ENCODE results near the gene CAVIN4. TPM values are rescaled to one million over a fixed set of nuclear protein-coding genes. Genes with fewer than 3 reads are reported as not detected.

CAVIN4 gene
- total RNA-seq, 1 experiment from 2014 or later = 1.3 TPM

DNA sequence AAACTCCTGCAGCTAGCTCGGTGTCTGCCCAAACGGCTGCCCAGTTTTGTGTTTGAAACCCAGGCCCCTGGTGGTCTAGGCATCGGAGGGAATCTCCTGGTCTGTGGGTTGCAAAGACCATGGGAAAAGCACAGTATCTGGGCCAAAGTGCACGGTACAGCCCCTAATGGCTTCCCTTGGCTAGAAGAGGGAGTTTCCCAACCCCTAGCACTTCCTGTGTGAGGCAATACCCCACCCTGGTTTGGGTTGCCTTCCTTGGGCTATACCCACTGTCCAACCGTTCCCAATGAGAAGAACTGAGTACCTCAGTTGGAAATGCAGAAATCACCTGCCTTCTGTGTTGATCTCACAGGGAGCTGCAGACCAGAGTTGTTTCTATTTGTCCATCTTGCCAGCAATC lies 41.8 kb downstream of the CAVIN4 start:
- DNase-seq = no peak

DNA sequence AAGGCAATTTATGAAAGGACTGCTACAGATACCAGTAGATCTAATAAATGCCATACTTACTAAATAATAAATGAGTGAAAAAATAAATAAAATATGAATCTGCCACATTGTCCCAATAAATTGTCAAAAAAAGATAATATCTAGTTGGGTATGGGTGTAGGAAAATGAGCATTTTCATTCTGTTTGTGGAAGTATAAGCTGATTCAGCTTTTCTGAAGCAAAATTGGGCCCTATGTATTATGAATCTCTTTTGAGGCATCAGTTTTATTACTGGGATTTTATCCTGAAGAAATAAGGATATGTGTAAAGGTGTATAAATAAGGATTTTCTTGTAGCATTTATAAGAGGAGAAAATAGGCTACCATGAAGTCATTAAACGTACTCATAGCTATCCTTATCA lies 46.1 kb downstream of the CAVIN4 start:
- CTCF ChIA-PET = no interaction called here

More for the DNA sequence above, 41.8 kb downstream of the CAVIN4 start:
- no peaks in the 10 kb centered on the region for H3K4me1 ChIP-seq (replicated peaks; ENCODE audit: insufficient read depth)
- H4K20me1 ChIP-seq (ENCODE audit: insufficient read depth) = no peaks in the 10 kb centered on the region
- no peaks in the 10 kb centered on the region for H3K36me3 ChIP-seq (ENCODE audit: low read depth)
- BruUV-seq (replicated peaks) = no TSS peak
- H3K27me3 ChIP-seq (ENCODE audit: insufficient read depth, low read depth) = no peaks in the 10 kb centered on the region
- CTCF ChIA-PET = no interaction called here
- POLR2A ChIA-PET (ENCODE audit: unreplicated experiment) = no interaction called here
- H3K9me2 ChIP-seq (ENCODE audit: insufficient read depth) = no peaks in the 10 kb centered on the region
- H3K79me2 ChIP-seq (ENCODE audit: low read depth) = no peaks in the 10 kb centered on the region
- no peak overlapping the region for H2AFZ ChIP-seq
- TF ChIP-seq EZH2 (IDR thresholded peaks at IDR 0.05; ENCODE audit: low read depth) = no peak
- TF ChIP-seq, protein P1, sequence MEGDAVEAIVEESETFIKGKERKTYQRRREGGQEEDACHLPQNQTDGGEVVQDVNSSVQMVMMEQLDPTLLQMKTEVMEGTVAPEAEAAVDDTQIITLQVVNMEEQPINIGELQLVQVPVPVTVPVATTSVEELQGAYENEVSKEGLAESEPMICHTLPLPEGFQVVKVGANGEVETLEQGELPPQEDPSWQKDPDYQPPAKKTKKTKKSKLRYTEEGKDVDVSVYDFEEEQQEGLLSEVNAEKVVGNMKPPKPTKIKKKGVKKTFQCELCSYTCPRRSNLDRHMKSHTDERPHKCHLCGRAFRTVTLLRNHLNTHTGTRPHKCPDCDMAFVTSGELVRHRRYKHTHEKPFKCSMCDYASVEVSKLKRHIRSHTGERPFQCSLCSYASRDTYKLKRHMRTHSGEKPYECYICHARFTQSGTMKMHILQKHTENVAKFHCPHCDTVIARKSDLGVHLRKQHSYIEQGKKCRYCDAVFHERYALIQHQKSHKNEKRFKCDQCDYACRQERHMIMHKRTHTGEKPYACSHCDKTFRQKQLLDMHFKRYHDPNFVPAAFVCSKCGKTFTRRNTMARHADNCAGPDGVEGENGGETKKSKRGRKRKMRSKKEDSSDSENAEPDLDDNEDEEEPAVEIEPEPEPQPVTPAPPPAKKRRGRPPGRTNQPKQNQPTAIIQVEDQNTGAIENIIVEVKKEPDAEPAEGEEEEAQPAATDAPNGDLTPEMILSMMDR (conservative IDR thresholded peaks at IDR 0.05) = no peak
- H3K4me3 ChIP-seq = no peak overlapping the region
- no peak overlapping the region for H3K4me2 ChIP-seq
- no peak overlapping the region for H3K27ac ChIP-seq
- H3K9me3 ChIP-seq (ENCODE audit: insufficient read depth, low read depth) = no peaks in the 10 kb centered on the region
- intact Hi-C loops (cut with micrococcal nuclease; ENCODE audit: unreplicated experiment) = no loop called here
- H3F3A ChIP-seq (ENCODE audit: insufficient read depth, low read depth) = no peaks in the 10 kb centered on the region

DNA sequence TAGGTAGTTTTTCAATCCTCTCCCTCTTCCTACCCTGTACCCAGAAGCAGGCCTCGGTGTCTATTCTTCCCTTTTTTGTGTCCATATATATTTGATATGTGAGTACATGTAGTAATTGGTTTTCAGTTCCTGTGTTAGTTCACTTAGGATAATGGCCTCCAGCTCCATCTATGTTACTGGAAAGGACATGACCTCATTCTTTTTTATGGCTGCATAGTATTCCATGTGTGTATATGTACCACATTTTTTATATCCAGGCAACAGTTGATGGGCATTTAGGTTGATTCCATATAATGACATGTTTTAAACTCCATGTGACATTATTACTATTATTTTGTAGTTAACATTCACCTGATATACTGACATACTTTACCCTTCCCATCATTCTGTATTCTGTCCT lies 49.1 kb downstream of the CAVIN4 start:
- Histone ChIP-seq H3K9me3 (ENCODE audit: insufficient read depth, low read depth) (no peaks in the 10 kb centered on the region), H3K4me1 (replicated peaks; ENCODE audit: insufficient read depth) (no peaks in the 10 kb centered on the region), H3K4me3 (no peak overlapping the region), H3K27me3 (ENCODE audit: insufficient read depth, low read depth) (peaks cover 34% of the 10 kb centered on the region), H3K79me2 (ENCODE audit: low read depth) (no peaks in the 10 kb centered on the region), H3K9me2 (ENCODE audit: insufficient read depth) (no peaks in the 10 kb centered on the region), H3K36me3 (ENCODE audit: low read depth) (no peaks in the 10 kb centered on the region), H3F3A (ENCODE audit: insufficient read depth, low read depth) (no peaks in the 10 kb centered on the region), H2AFZ (no peak overlapping the region), H4K20me1 (ENCODE audit: insufficient read depth) (0 out of 2 replicates have a peak, but pooled peaks cover 3% of the 10 kb centered on the region), H3K27ac (no peak overlapping the region), H3K4me2 (no peak overlapping the region)
- DNase-seq = no peak
- BruUV-seq (replicated peaks) = no TSS peak
- ChIA-PET POLR2A (ENCODE audit: unreplicated experiment) (no interaction called here), CTCF (no interaction called here)
- TF ChIP-seq EZH2 (IDR thresholded peaks at IDR 0.05; ENCODE audit: low read depth) = no peak
- TF ChIP-seq, protein P1 (conservative IDR thresholded peaks at IDR 0.05) = no peak
- intact Hi-C loops (cut with micrococcal nuclease; ENCODE audit: unreplicated experiment) = no loop called here

More for the DNA sequence above, 46.1 kb downstream of the CAVIN4 start:
- H3K27ac ChIP-seq = no peak overlapping the region
- no peak overlapping the region for H3K4me3 ChIP-seq
- no peaks in the 10 kb centered on the region for H3K36me3 ChIP-seq (ENCODE audit: low read depth)
- TF ChIP-seq, protein P1 (conservative IDR thresholded peaks at IDR 0.05) = no peak
- TF ChIP-seq EZH2 (IDR thresholded peaks at IDR 0.05; ENCODE audit: low read depth) = no peak
- H4K20me1 ChIP-seq (ENCODE audit: insufficient read depth) = 0 out of 2 replicates have a peak, but pooled peaks cover 3% of the 10 kb centered on the region
- intact Hi-C loops (cut with micrococcal nuclease; ENCODE audit: unreplicated experiment) = no loop called here
- no peak for DNase-seq
- no peaks in the 10 kb centered on the region for H3K9me3 ChIP-seq (ENCODE audit: insufficient read depth, low read depth)
- H2AFZ ChIP-seq = no peak overlapping the region
- POLR2A ChIA-PET (ENCODE audit: unreplicated experiment) = no interaction called here
- H3K4me1 ChIP-seq (replicated peaks; ENCODE audit: insufficient read depth) = no peaks in the 10 kb centered on the region
- no TSS peak for BruUV-seq (replicated peaks)
- no peaks in the 10 kb centered on the region for H3K79me2 ChIP-seq (ENCODE audit: low read depth)
- no peaks in the 10 kb centered on the region for H3K9me2 ChIP-seq (ENCODE audit: insufficient read depth)
- no peaks in the 10 kb centered on the region for H3F3A ChIP-seq (ENCODE audit: insufficient read depth, low read depth)
- H3K4me2 ChIP-seq = no peak overlapping the region
- peaks cover 11% of the 10 kb centered on the region; the same call in 1 of the 2 replicates for H3K27me3 ChIP-seq (ENCODE audit: insufficient read depth, low read depth)
